Measurements from ENCODE around the gene GRM7. TPM values are rescaled to one million over a fixed set of nuclear protein-coding genes. Genes with fewer than 3 reads are reported as not detected.

Gene GRM7
- total and polyA plus RNA-seq, 4 donors = 0.20 to 1.3 (median 0.80) TPM

DNA sequence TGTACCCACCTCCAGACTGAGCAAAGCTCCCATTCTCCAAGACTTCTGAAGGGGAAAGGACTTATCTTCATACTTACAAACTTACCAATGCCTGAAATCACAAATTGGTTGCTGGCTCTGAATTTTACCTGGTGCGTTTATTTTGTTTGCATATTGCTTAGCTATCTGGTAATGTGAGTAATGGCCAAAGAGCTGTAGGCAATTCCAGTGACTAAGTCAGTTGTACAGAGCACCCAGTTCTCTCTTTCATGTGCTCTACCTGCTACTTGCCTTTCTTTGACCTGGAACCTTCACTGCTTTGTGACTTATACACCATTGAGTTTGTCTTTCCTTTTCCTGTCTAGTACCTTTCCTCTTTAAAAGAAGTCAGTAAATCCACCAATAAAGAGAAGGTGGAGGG lies 884.8 kb downstream of the GRM7 start:
- WGBS, 2 donors = 81 to 97% methylated on average over 1 of the region's 1 CpG
- Histone ChIP-seq H3K36me3 (ENCODE audit: control insufficient read depth in 4 of 4, insufficient read depth in 4 of 4, low read length in 4 of 4) (no peaks in the 10 kb centered on the region), H3K9ac (ENCODE audit: insufficient read depth in 1 of 2, low read length in 2 of 2) (no peak overlapping the region), H3K27ac (ENCODE audit: low read depth in 1 of 2, low read length in 1 of 2) (no peak overlapping the region), H3K4me1 (ENCODE audit: control insufficient read depth in 5 of 5, insufficient read depth in 5 of 5, low read length in 5 of 5) (no peaks in the 10 kb centered on the region), H3K4me3 (no peak overlapping the region), H3K9me3 (ENCODE audit: control insufficient read depth in 4 of 4, insufficient read depth in 3 of 4, low read length in 3 of 4) (no peaks in the 10 kb centered on the region), H3K27me3 (ENCODE audit: control insufficient read depth in 3 of 3, insufficient read depth in 3 of 3, low read length in 2 of 3) (no peaks in the 10 kb centered on the region)
- ATAC-seq (ENCODE audit: insufficient read depth, low FRiP score) = no peak
- DNase-seq = no peak
- TF ChIP-seq CTCF (IDR thresholded peaks at IDR 0.05; ENCODE audit: control extremely low read depth, extremely low read depth) = no peak

GRCh38 chr3:7749931-7750695 lies 889.2 kb downstream of the GRM7 start:
- Histone ChIP-seq H3K36me3 (ENCODE audit: control insufficient read depth in 4 of 4, insufficient read depth in 4 of 4, low read length in 4 of 4) (no peaks in the 10 kb centered on the region), H3K4me1 (ENCODE audit: control insufficient read depth in 5 of 5, insufficient read depth in 5 of 5, low read length in 5 of 5) (no peaks in the 10 kb centered on the region), H3K9ac (ENCODE audit: insufficient read depth in 1 of 2, low read length in 2 of 2) (no peak overlapping the region), H3K4me3 (no peak overlapping the region), H3K27ac (ENCODE audit: low read depth in 1 of 2, low read length in 1 of 2) (no peak overlapping the region), H3K27me3 (ENCODE audit: control insufficient read depth in 3 of 3, insufficient read depth in 3 of 3, low read length in 2 of 3) (no peaks in the 10 kb centered on the region), H3K9me3 (ENCODE audit: control insufficient read depth in 4 of 4, insufficient read depth in 3 of 4, low read length in 3 of 4) (no peaks in the 10 kb centered on the region)
- ATAC-seq (ENCODE audit: insufficient read depth, low FRiP score) (no peak), DNase-seq (no peak)
- no peak for TF ChIP-seq CTCF (IDR thresholded peaks at IDR 0.05; ENCODE audit: control extremely low read depth, extremely low read depth)
- WGBS, 2 donors = 78 to 84% methylated on average over 4 of the region's 4 CpGs

DNA sequence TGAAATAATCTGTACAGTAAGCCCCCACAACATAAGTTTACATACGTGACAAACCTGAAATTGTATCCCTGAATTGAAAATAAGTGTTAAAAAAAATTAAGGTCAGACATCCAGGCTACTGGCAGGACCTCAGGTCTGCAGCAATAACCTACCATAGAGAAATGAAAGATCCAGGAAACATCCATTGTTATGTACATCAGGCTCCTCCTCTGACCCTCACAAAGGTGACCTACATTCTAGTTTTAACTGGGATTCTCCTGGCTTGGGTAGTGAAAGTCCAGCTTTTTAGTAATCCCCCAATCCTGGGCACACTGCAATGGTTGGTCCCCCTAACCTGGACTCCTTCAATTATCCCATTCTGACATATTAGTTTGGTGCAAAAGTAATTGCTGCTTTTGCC lies 891.1 kb downstream of the GRM7 start:
- 92 to 100% methylated on average over 1 of the region's 1 CpG for WGBS, 2 donors
- ATAC-seq (ENCODE audit: insufficient read depth, low FRiP score) (no peak), DNase-seq (no peak)
- no peaks in the 10 kb centered on the region for H3K4me1 ChIP-seq (ENCODE audit: control insufficient read depth in 5 of 5, insufficient read depth in 5 of 5, low read length in 5 of 5)
- H3K36me3 ChIP-seq (ENCODE audit: control insufficient read depth in 4 of 4, insufficient read depth in 4 of 4, low read length in 4 of 4) = no peaks in the 10 kb centered on the region
- H3K27me3 ChIP-seq (ENCODE audit: control insufficient read depth in 3 of 3, insufficient read depth in 3 of 3, low read length in 2 of 3) = no peaks in the 10 kb centered on the region
- no peak overlapping the region for H3K4me3 ChIP-seq
- TF ChIP-seq CTCF (IDR thresholded peaks at IDR 0.05; ENCODE audit: control extremely low read depth, extremely low read depth) = no peak
- H3K9ac ChIP-seq (ENCODE audit: insufficient read depth in 1 of 2, low read length in 2 of 2) = no peak overlapping the region
- no peak overlapping the region for H3K27ac ChIP-seq (ENCODE audit: low read depth in 1 of 2, low read length in 1 of 2)
- H3K9me3 ChIP-seq (ENCODE audit: control insufficient read depth in 4 of 4, insufficient read depth in 3 of 4, low read length in 3 of 4) = no peaks in the 10 kb centered on the region

Data from lung (tissue), 12 donors.